Measurements from ENCODE around the gene INSC.

The INSC gene

GRCh38 chr11:15229069-15229468 lies 114.3 kb downstream of the INSC start:
- H3K27me3 ChIP-seq (ENCODE audit: control insufficient read depth, insufficient read depth, low read length) = no peaks in the 10 kb centered on the region
- peaks cover 3% of the 10 kb centered on the region for H3K4me1 ChIP-seq (ENCODE audit: control insufficient read depth, low read depth, low read length)
- no peaks in the 10 kb centered on the region for H3K36me3 ChIP-seq (ENCODE audit: control insufficient read depth, low read depth, low read length)
- no peak overlapping the region for H3K27ac ChIP-seq (ENCODE audit: low read length)
- no peak overlapping the region for H3K9ac ChIP-seq (ENCODE audit: low read length)
- H3K4me3 ChIP-seq (ENCODE audit: low read length) = no peak overlapping the region
- H3K9me3 ChIP-seq (ENCODE audit: control insufficient read depth, low read depth, low read length) = no peaks in the 10 kb centered on the region

GRCh38 chr11:15232496-15232895 lies 117.8 kb downstream of the INSC start:
- no peak overlapping the region for H3K27ac ChIP-seq (ENCODE audit: low read length)
- H3K27me3 ChIP-seq (ENCODE audit: control insufficient read depth, insufficient read depth, low read length) = no peaks in the 10 kb centered on the region
- no peak overlapping the region for H3K4me3 ChIP-seq (ENCODE audit: low read length)
- H3K36me3 ChIP-seq (ENCODE audit: control insufficient read depth, low read depth, low read length) = no peaks in the 10 kb centered on the region
- H3K9me3 ChIP-seq (ENCODE audit: control insufficient read depth, low read depth, low read length) = no peaks in the 10 kb centered on the region
- H3K9ac ChIP-seq (ENCODE audit: low read length) = no peak overlapping the region
- H3K4me1 ChIP-seq (ENCODE audit: control insufficient read depth, low read depth, low read length) = peaks cover 7% of the 10 kb centered on the region

GRCh38 chr11:15233371-15234165 lies 118.8 kb downstream of the INSC start:
- H3K27ac ChIP-seq (ENCODE audit: low read length) = no peak overlapping the region
- peaks cover 7% of the 10 kb centered on the region for H3K4me1 ChIP-seq (ENCODE audit: control insufficient read depth, low read depth, low read length)
- no peak overlapping the region for H3K4me3 ChIP-seq (ENCODE audit: low read length)
- H3K9ac ChIP-seq (ENCODE audit: low read length) = no peak overlapping the region
- H3K36me3 ChIP-seq (ENCODE audit: control insufficient read depth, low read depth, low read length) = no peaks in the 10 kb centered on the region
- H3K9me3 ChIP-seq (ENCODE audit: control insufficient read depth, low read depth, low read length) = no peaks in the 10 kb centered on the region
- H3K27me3 ChIP-seq (ENCODE audit: control insufficient read depth, insufficient read depth, low read length) = no peaks in the 10 kb centered on the region

GRCh38 chr11:15234796-15235195 lies 120.1 kb downstream of the INSC start:
- H3K27me3 ChIP-seq (ENCODE audit: control insufficient read depth, insufficient read depth, low read length) = no peaks in the 10 kb centered on the region
- H3K27ac ChIP-seq (ENCODE audit: low read length) = no peak overlapping the region
- no peaks in the 10 kb centered on the region for H3K36me3 ChIP-seq (ENCODE audit: control insufficient read depth, low read depth, low read length)
- no peak overlapping the region for H3K9ac ChIP-seq (ENCODE audit: low read length)
- peaks cover 7% of the 10 kb centered on the region for H3K4me1 ChIP-seq (ENCODE audit: control insufficient read depth, low read depth, low read length)
- no peak overlapping the region for H3K4me3 ChIP-seq (ENCODE audit: low read length)
- no peaks in the 10 kb centered on the region for H3K9me3 ChIP-seq (ENCODE audit: control insufficient read depth, low read depth, low read length)

GRCh38 chr11:15236559-15236958 lies 121.8 kb downstream of the INSC start:
- no peak overlapping the region for H3K27ac ChIP-seq (ENCODE audit: low read length)
- H3K36me3 ChIP-seq (ENCODE audit: control insufficient read depth, low read depth, low read length) = no peaks in the 10 kb centered on the region
- no peak overlapping the region for H3K4me3 ChIP-seq (ENCODE audit: low read length)
- no peaks in the 10 kb centered on the region for H3K9me3 ChIP-seq (ENCODE audit: control insufficient read depth, low read depth, low read length)
- H3K27me3 ChIP-seq (ENCODE audit: control insufficient read depth, insufficient read depth, low read length) = no peaks in the 10 kb centered on the region
- H3K9ac ChIP-seq (ENCODE audit: low read length) = no peak overlapping the region
- peaks cover 7% of the 10 kb centered on the region for H3K4me1 ChIP-seq (ENCODE audit: control insufficient read depth, low read depth, low read length)

GRCh38 chr11:15238856-15239255 lies 124.1 kb downstream of the INSC start:
- no peak overlapping the region for H3K9ac ChIP-seq (ENCODE audit: low read length)
- no peaks in the 10 kb centered on the region for H3K36me3 ChIP-seq (ENCODE audit: control insufficient read depth, low read depth, low read length)
- H3K27me3 ChIP-seq (ENCODE audit: control insufficient read depth, insufficient read depth, low read length) = no peaks in the 10 kb centered on the region

GRCh38 chr11:15248749-15249148 lies 134.0 kb downstream of the INSC start:
- no peaks in the 10 kb centered on the region for H3K27me3 ChIP-seq (ENCODE audit: control insufficient read depth, insufficient read depth, low read length)
- no peaks in the 10 kb centered on the region for H3K9me3 ChIP-seq (ENCODE audit: control insufficient read depth, low read depth, low read length)
- H3K27ac ChIP-seq (ENCODE audit: low read length) = no peak overlapping the region
- no peak overlapping the region for H3K4me3 ChIP-seq (ENCODE audit: low read length)
- H3K9ac ChIP-seq (ENCODE audit: low read length) = no peak overlapping the region
- no peaks in the 10 kb centered on the region for H3K4me1 ChIP-seq (ENCODE audit: control insufficient read depth, low read depth, low read length)
- no peaks in the 10 kb centered on the region for H3K36me3 ChIP-seq (ENCODE audit: control insufficient read depth, low read depth, low read length)

More at GRCh38 chr11:15238856-15239255, 124.1 kb downstream of the INSC start:
- no peaks in the 10 kb centered on the region for H3K9me3 ChIP-seq (ENCODE audit: control insufficient read depth, low read depth, low read length)
- no peak overlapping the region for H3K27ac ChIP-seq (ENCODE audit: low read length)
- H3K4me3 ChIP-seq (ENCODE audit: low read length) = no peak overlapping the region
- H3K4me1 ChIP-seq (ENCODE audit: control insufficient read depth, low read depth, low read length) = peaks cover 4% of the 10 kb centered on the region

- no peak overlapping the region for H3K27ac ChIP-seq (ENCODE audit: low read length)
- no peak overlapping the region for H3K9ac ChIP-seq (ENCODE audit: low read length)
- peaks cover 9% of the 10 kb centered on the region for H3K4me1 ChIP-seq (ENCODE audit: control insufficient read depth, low read depth, low read length)
- H3K27me3 ChIP-seq (ENCODE audit: control insufficient read depth, insufficient read depth, low read length) = no peaks in the 10 kb centered on the region
- no peaks in the 10 kb centered on the region for H3K36me3 ChIP-seq (ENCODE audit: control insufficient read depth, low read depth, low read length)
- H3K4me3 ChIP-seq (ENCODE audit: low read length) = no peak overlapping the region
- no peaks in the 10 kb centered on the region for H3K9me3 ChIP-seq (ENCODE audit: control insufficient read depth, low read depth, low read length)
Observed at GRCh38 chr11:15258433-15259165, 143.9 kb downstream of the INSC start.

GRCh38 chr11:15266999-15267398 lies 152.3 kb downstream of the INSC start:
- Histone ChIP-seq H3K36me3 (ENCODE audit: control insufficient read depth, low read depth, low read length) (no peaks in the 10 kb centered on the region), H3K27ac (ENCODE audit: low read length) (no peak overlapping the region), H3K9me3 (ENCODE audit: control insufficient read depth, low read depth, low read length) (no peaks in the 10 kb centered on the region), H3K27me3 (ENCODE audit: control insufficient read depth, insufficient read depth, low read length) (no peaks in the 10 kb centered on the region), H3K4me1 (ENCODE audit: control insufficient read depth, low read depth, low read length) (no peaks in the 10 kb centered on the region), H3K4me3 (ENCODE audit: low read length) (no peak overlapping the region), H3K9ac (ENCODE audit: low read length) (no peak overlapping the region)

GRCh38 chr11:15268598-15268997 lies 153.9 kb downstream of the INSC start:
- Histone ChIP-seq H3K9me3 (ENCODE audit: control insufficient read depth, low read depth, low read length) (no peaks in the 10 kb centered on the region), H3K27ac (ENCODE audit: low read length) (no peak overlapping the region), H3K4me3 (ENCODE audit: low read length) (no peak overlapping the region), H3K4me1 (ENCODE audit: control insufficient read depth, low read depth, low read length) (no peaks in the 10 kb centered on the region), H3K27me3 (ENCODE audit: control insufficient read depth, insufficient read depth, low read length) (no peaks in the 10 kb centered on the region), H3K9ac (ENCODE audit: low read length) (no peak overlapping the region), H3K36me3 (ENCODE audit: control insufficient read depth, low read depth, low read length) (no peaks in the 10 kb centered on the region)

GRCh38 chr11:15275141-15275540 lies 160.4 kb downstream of the INSC start:
- H3K27me3 ChIP-seq (ENCODE audit: control insufficient read depth, insufficient read depth, low read length) = no peaks in the 10 kb centered on the region
- no peaks in the 10 kb centered on the region for H3K36me3 ChIP-seq (ENCODE audit: control insufficient read depth, low read depth, low read length)
- no peak overlapping the region for H3K9ac ChIP-seq (ENCODE audit: low read length)
- H3K4me3 ChIP-seq (ENCODE audit: low read length) = no peak overlapping the region
- no peaks in the 10 kb centered on the region for H3K9me3 ChIP-seq (ENCODE audit: control insufficient read depth, low read depth, low read length)
- no peaks in the 10 kb centered on the region for H3K4me1 ChIP-seq (ENCODE audit: control insufficient read depth, low read depth, low read length)
- H3K27ac ChIP-seq (ENCODE audit: low read length) = no peak overlapping the region

GRCh38 chr11:15276621-15277020 lies 161.9 kb downstream of the INSC start:
- no peaks in the 10 kb centered on the region for H3K4me1 ChIP-seq (ENCODE audit: control insufficient read depth, low read depth, low read length)
- no peaks in the 10 kb centered on the region for H3K27me3 ChIP-seq (ENCODE audit: control insufficient read depth, insufficient read depth, low read length)
- H3K27ac ChIP-seq (ENCODE audit: low read length) = no peak overlapping the region
- no peaks in the 10 kb centered on the region for H3K36me3 ChIP-seq (ENCODE audit: control insufficient read depth, low read depth, low read length)
- no peak overlapping the region for H3K9ac ChIP-seq (ENCODE audit: low read length)
- H3K4me3 ChIP-seq (ENCODE audit: low read length) = no peak overlapping the region
- no peaks in the 10 kb centered on the region for H3K9me3 ChIP-seq (ENCODE audit: control insufficient read depth, low read depth, low read length)
